Caki2 (cell line): ENCODE data around the gene TPM1. TPM values are rescaled to one million over a fixed set of nuclear protein-coding genes. Genes with fewer than 3 reads are reported as not detected.
A peak's percentile ranks its signal among the peaks of the same experiment; 100 is the strongest.
"Not testable (repeated sequence)": the region's sequence is repeated elsewhere in the genome, so short reads cannot be mapped to it uniquely, and the experiment has no call there.

Experiments used
- DNase-seq: peaks from one replicate; pipeline ENCODE4 v3.0.0-alpha.2; 2015; ENCODE audit warnings: low read depth
- in situ Hi-C: cut with HindIII; loops from 2 replicates; pipeline ENCODE4 v1.10.0; 2016; ENCODE audit warnings: low sequenced_read_pairs, low pct_unique_long_range_greater_than_20kb, mixed read lengths
- total RNA-seq: library from RNA; depleted of rRNA; stranded (reverse); fragments of >200 nt; shearing (Covaris generic); gene quantifications from 2 replicates; pipeline ENCODE4 v1.2.3, GENCODE V29; 2014; ENCODE audit warnings: low replicate concordance; rRNA removed

TPM1 gene
- total RNA-seq, 1 experiment from 2014 or later: 681 TPM

DNA sequence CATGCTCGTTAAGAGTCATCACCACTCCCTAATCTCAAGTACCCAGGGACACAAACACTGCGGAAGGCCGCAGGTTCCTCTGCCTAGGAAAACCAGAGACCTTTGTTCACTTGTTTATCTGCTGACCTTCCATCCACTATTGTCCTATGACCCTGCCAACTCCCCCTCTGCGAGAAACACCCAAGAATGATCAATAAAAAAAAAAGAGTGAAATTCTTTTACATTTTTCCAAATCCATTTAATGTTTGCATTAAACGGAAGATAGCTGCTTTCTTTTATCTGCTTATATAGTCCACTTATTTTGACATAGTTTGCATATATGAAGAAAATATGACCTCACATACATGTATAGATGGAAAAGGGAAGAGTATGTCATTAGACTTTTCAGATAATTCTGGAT, 57.0 kb downstream of the TPM1 start:
- in situ Hi-C loops, DNase-seq: not testable (repeated sequence)

DNA sequence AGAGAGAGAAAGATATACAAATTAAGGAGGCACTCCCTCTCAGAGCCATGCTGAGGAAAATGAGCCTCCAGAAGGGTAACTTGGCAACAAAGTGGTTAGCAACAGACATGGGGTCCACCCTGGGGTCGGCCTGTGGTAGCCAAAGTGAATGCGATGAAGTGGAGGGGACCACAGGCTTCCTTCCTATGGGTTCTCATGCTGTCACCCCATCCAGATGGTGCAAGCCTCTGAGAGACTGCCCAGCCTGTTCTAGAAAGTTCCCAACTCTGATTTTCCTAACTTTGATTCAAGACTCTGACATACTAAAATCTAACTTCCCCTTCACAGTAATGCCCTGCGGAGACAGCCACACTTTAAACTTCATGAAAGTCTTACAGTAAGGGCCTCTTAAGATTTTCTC, 60.9 kb downstream of the TPM1 start:
- in situ Hi-C loops: no loop called here
- DNase-seq: no peak

DNA sequence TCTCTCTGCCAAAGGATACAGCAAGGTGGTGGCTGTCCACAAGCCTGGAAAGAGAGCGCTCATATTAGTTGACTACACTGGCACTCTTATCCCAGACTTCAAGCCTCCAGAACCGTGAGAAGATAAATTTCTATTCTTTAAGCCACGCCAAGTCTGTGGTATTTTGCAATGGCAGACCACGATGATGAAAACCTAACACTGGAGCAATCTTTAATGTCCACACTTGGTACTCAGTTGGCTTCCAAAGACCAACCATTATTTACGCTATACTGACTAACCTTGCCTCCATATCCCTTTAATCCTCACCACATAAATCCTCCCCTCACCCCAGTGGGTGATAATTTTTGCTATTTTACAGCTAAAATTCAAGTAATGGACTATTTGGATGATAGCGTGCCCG, 62.2 kb downstream of the TPM1 start:
- no peak for DNase-seq
- in situ Hi-C loops: no loop called here

DNA sequence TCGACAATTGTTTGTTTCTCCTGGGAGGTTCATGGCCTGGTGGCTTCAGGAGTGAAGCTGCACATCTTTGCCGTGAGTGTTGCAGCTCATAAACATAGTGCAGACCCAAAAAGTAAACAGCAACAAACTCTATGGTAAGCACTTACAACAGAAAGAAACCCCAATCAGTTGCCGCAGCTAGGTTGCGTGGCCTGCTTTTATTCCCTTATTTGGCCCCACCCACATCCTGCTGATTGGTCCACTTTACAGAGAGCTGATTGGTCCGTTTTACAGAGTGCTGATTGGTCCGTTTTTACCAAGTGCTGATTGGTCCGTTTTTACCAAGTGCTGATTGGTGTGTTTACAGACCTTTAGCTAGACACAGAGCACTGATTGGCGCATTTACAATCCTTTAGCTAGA, 62.8 kb downstream of the TPM1 start:
- DNase-seq: not testable (repeated sequence)

DNA sequence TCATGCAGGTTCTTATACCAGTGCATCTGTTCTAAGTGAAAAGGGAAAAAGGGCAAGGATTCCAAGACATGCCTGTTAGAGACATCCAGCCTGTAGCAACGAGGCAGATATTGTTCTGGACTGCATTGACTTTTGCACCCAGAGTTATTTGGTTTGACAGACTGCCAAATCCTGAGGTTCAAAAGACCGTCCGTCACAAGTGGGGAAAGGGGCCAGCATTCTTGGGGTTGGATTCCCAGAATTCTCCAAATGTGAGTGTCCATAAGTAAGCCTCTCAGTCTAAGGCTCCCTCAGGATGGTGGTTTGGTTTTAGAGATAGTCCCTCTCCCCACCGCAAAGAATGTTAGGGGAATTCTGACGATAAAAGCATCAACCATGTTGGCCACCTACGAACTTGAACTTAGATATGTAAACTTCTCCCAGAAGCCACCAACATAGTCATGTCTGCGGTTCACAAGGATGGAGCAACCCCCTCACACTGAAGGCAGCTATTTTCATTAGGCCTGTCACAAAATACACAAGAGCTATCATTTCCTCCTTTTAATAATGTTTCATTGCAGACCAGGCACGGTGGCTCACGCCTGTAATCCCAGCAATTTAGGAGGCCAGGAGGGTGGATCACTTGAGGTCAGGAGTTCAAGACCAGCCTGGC, 65.5 kb downstream of the TPM1 start:
- peak; percentile 98 for DNase-seq
- in situ Hi-C loops: no loop called here

More for the DNA sequence above, 62.8 kb downstream of the TPM1 start:
- in situ Hi-C loops: not testable (repeated sequence)

DNA sequence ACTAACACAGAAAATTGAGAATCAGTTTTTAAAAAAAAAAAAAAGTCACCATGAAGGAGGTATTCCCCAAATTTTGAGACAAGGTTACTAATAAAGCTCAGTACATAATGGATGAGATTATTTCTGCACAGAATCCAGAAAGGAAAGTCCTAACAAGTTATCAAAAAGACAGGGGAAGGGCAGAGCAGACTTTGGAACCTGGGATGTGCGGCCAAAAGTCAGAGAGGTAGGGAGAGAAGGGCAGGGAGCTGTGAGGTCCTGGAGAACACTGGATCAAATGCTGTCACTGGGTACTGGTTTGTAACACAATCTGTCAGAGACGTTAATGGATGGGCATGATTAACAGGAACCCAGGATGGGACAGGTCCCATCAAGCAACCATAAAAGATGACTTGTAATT, 67.0 kb downstream of the TPM1 start:
- in situ Hi-C loops: no loop called here
- DNase-seq: no peak

DNA sequence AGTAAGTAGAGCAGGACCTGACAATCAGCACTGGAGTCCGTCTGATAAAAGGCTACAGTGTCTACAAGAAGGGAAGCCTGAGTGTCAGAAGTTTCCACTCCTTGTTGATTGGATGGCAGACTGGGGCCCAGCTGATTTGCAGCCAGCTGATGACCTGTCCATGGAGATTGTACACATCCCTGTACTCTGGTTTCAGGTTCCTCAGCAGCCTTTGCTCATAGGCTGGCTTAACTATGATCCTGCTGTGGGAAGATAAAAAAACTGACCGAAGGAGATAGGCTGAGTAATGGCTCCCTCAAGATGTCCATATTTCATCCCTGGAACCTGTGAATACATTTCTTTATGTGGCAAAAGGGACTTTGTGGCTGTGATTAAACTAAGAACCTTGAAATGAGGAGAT, 67.4 kb downstream of the TPM1 start:
- no peak for DNase-seq

DNA sequence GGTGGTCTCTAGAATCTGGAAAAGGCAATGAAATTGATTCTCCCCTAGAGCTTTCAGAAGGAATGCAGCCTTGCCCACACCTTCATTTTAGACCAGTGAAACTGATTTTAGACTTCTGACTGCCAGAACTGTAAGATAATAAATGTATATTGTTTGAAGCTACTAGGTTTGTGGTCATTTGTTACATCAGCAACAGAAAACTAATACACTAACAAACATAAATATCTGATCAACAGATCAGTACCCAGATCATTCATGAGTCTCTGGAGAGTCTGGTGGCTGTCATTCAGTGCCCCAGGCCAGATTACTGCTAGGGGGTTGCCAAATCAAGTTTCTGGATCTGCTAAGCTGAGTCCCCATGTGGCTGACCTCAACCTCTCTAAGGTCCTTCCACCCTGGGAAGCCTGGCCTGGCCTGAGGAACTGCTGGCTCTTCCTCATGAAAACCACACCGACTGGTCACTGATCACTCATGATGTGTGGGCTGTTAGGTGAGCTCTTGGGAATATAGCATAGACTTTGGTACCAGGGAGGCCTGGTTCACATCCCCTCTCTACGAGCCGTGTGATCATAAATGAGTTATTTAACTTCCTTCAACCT, 68.0 kb downstream of the TPM1 start:
- in situ Hi-C loops: no loop called here
- no peak for DNase-seq

More for the DNA sequence above, 67.4 kb downstream of the TPM1 start:
- in situ Hi-C loops: no loop called here

DNA sequence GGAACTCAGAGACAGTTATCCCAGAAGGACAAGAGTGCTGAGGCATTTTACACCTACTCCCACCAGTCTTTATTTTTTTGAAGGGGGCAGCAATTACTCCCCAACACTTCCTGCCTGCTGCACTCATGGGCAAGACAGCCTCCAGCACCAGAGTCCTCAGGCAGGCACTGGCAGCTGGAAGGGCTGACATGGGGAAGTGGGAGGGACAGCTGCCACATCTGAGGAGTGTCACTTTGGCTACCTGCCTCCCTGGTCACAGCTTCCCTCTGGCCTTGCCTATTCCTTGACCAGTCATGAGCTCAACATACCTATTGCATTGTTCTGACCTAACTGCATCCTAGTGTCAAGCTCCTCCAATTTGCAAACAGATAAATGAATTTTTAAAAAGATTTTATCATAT, 68.9 kb downstream of the TPM1 start:
- in situ Hi-C loops: no loop called here
- no peak for DNase-seq

DNA sequence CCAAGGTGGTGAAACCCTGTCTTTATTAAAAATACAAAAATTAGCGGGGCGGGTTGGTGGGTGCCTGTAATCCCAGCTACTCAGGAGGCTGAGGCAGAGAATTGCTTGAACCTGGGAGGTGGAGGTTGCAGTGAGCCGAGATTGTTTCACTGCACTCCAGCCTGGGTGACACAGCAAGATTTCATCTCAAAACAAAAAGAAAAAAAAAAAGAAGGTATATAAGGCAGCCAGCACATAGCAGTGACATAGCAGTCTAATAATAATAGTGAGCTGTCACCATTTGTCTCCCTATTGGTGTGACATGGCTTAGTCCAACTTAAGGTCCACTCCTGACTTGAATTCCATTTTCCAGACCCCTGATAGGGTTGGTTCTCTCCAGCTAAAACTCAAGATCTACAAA, 70.3 kb downstream of the TPM1 start:
- DNase-seq: no peak
- in situ Hi-C loops: no loop called here

DNA sequence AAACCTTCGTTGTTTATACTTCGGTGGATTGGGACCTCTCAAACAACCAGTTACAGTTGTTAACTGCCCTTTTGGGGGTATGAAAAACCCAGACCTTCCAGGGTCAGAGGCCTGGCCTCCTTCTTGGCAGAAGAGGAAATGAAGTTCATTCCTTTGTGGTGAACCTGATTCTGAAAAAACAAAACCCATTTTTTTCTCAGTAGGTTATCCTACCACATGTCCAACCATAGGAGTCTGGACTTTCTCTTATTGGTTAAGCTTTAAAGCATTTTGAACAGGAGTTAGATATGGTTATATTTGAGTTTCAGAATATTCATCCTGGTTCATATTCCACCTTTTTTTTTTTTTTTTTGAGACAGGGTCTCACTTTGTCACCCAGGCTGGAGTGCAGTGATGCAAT, 71.9 kb downstream of the TPM1 start:
- in situ Hi-C loops: no loop called here
- DNase-seq: no peak

Other genes starting within 250 kb of the TPM1 start
- 10.1 and 20.2 TPM in 2 replicates for gene LACTB, start 79.1 kb downstream of the TPM1 start, total RNA-seq
- 227 and 360 TPM in 2 replicates for gene RPS27L, start 114.7 kb downstream of the TPM1 start, total RNA-seq
- gene RAB8B, start 146.9 kb downstream of the TPM1 start, total RNA-seq: 8.0 and 10.4 TPM in 2 replicates
- gene APH1B, start 234.9 kb downstream of the TPM1 start, total RNA-seq: 3.5 and 5.1 TPM in 2 replicates